HG02970 (cell line): ENCODE measurements around the gene NEDD4.
"Not testable (repeated sequence)": the region's sequence is repeated elsewhere in the genome, so short reads cannot be mapped to it uniquely, and the experiment has no call there.

ENCODE experiments used
- ATAC-seq: cut with Tn5 transposase; IDR thresholded peaks from one replicate; pipeline ENCODE4 v1.9.1; 2021; ENCODE audit warnings: mild to moderate bottlenecking, moderate library complexity, moderate number of reproducible peaks; ENCODE audit not compliant: unreplicated experiment, low FRiP score

The NEDD4 gene

DNA sequence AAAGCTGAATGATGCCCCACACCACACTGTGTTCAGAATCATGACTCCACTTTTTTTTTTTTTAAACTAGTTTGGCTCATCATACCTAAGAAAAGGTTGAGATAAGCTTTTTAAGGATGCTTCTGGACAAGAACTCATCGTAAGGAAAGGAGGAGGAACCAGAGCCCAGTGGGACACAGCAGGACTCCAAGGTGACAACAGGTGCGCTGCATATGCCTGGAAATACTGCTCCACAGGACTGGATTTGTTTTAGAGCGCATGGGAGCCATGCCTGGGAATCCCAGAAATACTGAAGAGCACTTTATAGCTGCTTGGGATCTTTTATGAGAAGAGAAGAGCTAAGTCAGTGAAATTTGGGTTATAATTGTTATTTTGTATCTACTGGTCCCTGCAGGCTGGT, 93.4 kb downstream of the NEDD4 start:
- ATAC-seq: no peak

DNA sequence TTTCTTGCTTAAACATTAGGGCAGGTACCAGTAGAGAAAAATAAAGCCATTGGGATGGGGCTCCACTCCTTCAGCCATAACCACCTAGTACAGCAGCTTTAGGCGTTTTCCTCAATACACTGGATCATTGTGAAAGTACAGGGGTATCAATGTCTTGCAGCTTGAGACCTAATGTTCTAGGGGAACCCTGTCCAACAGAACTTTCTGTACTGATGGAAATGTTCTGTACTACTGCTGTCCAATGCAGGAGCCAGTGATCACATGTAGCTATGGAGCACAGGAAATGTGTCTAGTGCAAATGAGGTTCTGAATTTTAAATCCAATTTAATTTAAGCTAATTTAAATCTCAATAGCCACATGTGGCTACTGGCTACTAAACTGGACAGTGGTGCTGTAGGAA, 93.9 kb downstream of the NEDD4 start:
- no peak for ATAC-seq

DNA sequence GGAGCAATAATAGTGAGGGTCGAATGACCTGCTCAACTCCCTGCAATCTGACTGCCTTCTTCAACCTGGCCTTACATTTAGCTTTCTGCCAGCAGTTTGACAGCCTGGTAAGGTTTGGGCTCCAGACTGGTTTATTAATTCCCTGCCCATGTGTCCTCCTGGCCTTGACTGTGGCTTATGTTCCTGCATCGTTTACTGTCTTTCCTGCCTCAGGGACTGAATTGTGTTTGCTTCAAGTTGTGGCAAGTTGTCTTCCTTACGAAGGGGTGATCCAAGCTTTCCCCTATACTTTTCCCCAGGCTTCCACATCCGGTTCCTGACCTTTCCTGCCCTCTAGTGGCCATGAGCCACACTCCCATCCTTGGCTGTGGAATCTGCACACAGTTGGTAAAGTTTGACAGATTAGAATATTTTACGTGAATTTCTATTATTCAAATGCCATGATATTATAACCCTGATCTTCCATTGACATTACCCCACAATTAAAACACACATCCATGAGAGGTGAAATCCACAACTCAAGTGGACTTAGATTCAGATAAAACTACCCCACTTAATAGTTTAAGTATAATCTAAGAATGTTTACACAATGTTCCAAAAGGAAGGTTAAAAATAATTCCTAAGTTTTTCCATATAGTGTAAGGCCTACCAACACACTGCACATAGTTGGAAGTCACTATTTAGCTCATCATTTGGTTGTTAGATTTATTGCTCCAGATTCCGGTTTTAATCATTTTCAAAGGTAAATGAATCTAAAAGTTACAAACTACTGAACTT, 95.7 kb downstream of the NEDD4 start:
- ATAC-seq: no peak

DNA sequence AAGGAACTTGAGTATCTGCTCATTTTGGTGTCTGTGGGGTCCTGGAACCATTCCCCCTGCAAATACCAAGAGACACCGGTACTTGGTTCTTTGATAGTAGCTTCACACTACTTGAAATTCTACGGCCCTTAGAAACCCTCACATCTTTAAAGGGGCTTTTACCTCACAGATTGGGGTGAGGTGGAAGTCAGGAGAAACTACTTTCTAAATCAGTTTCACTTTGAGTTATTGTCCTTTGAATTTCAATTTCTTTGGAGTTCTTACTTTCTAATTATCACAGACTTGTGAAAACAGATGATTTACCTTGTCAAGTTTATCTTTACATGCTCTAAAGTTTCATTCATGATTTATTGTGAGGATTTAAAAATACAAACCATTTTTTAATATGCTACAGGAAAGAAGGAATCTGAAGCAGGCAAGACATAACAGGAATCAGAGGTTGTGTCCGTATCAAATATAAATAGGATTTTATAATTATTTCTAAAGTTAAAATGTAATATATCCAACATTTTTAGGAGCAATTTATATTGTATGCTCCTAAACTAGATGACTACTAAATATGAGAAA, 98.9 kb downstream of the NEDD4 start:
- no peak for ATAC-seq

DNA sequence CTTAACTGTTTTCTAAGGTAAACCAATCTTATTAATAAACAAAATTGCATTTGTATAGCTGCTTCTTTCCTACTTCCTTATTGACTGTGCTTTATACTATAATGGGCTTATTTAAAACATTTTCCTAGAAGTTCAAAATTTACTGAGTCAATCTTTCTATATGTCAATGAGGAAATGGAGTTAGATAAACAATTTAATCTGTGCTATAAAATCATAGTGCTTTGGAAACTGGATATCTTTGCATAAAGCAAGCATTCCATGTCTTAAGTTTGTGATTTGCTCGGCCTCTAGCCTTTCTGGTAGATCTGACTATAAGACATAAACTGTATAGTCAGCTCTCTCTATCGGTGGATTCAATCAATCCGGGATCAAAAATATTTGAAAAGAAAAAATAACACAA, 99.6 kb downstream of the NEDD4 start:
- no peak for ATAC-seq

DNA sequence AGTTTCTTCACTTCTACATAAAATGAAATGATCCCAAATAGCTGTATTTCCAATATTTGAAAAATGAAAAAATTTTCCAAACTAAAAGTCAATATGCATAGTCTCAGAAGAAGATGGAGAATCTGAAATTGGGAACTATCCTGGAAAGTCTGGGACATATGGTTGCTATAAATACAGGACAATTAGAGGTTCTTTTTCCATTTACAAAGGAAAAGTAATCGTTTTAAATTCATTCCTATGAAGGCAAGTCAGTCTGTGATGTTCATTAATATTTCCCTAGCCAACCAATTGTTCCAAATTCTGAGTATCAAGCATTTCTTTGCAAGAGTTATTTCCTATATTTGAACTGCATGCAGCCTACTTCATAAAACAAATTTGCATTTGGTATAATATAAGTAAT, 102.2 kb downstream of the NEDD4 start:
- no peak for ATAC-seq

DNA sequence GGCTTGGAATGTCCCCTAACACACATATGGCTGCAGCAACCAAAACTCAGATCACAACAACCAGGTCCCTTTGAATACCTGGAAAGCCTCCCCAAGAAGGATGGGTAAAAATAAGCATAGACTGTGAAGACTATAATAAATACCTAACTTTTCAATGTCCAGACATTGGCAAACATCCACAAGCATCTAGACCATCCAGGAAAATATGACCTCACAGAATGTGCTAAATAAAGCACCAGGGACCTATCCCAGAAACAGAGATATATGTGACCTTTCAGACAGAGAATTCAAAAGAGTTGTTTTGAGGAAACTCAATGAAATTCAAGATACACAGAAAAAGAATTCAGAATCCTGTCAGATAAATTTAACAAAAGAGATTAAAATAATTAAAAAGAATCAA, 109.2 kb downstream of the NEDD4 start:
- ATAC-seq: no peak

DNA sequence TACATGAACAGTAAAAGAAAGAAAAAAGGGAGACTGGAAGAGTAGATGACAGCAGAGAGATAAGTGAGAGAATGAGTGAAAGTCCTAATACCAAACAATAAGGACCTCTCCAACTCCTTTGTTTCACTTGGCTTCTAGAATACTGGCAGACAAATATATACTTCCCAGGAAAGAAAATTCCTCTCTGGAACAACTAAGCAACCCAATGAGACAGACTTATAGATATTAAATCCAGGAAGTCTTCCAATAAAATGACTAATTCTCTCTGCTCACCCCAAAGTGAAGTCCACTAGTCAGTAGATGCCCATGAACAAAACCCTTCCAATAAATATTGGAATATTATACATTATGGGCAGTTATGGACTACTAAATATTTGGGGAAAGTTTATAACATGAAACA, 114.2 kb downstream of the NEDD4 start:
- no peak for ATAC-seq

DNA sequence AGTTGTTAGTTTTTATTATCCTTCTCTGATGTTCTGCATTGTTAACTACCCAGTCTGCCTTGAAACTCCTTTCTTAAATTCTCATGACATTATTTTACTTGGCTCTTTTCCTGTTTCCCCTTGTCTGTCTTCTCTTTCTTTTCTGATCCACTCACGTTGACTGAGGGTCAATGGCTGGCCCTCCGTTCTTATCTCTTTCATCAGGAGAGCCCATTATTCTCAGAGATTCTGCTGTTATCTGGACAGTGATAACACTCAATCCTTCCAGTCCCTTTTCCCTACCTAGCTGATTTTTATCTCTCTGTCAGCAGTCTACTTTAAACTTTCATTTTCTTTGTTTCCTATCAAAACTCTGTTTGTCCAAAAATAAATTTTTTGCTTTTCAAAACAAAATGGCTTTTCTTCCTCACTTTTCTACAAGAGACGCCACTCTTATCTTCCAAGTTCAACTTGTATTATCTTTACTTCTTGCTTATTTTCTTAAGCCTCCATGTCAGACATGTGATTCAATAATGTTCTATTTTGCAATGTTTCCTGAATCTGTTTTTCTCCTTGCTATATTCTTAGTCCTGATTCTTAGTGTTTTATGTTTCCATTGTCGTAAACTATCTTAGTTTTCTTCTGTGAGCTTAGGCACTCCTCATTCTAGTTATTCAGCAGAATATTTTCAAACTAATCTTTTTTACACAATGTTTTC, 120.2 kb downstream of the NEDD4 start:
- ATAC-seq: no peak

DNA sequence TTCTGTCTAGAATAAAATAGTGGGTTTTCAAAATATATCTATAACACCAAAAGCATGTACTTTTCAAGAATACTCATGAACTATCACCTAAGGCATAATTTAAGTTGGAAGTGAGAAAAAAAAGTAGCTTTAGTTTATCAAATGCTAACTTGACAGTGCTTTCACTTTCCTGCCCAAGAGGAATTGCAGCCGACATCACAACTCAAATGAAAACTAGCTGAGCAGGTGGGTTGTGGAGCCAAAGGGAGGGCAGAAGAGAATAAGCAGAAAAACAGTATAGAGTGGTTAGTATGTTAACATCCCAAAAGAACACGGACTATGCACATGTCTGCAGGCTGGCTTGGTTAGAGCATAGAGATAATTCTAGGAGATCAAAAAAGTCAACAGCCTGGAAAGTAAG, 120.9 kb downstream of the NEDD4 start:
- no peak for ATAC-seq

DNA sequence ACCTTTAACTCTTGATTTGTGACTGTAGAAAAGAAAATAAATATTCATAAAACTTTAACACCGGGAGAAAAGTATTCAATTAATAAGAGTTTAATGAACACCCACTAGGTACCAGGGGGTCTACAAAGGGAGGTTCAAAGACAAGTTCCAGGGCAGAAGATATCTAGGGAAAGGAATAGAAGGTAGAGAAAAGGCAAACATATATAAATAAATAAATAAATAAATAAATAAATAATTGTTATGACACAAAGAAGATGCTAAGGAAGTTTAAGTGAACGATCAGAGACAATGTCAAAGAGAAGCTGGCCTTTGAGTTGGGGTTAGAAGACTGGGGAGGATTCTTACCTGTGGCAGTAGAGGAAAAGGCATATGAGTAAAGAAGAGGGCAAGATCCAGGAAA, 123.8 kb downstream of the NEDD4 start:
- ATAC-seq: no peak

DNA sequence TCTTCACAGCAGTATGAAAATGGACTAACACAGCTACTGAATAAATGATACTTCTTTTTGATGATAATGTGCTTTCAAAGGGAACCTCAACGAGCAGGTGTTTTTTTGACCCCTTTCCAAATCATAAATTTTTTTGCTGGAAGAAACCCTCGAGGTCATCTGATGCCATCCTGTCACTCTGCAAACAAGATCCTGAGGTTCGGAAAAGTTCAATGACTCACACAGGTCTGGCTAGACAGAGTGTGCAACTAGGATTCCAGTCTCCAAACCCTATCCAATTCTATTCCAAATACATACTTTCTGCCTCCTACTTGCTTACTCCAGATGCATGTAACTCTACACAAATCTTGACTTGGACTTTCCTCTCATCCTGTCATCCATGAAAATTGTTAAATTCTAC, 124.7 kb downstream of the NEDD4 start:
- ATAC-seq: no peak

DNA sequence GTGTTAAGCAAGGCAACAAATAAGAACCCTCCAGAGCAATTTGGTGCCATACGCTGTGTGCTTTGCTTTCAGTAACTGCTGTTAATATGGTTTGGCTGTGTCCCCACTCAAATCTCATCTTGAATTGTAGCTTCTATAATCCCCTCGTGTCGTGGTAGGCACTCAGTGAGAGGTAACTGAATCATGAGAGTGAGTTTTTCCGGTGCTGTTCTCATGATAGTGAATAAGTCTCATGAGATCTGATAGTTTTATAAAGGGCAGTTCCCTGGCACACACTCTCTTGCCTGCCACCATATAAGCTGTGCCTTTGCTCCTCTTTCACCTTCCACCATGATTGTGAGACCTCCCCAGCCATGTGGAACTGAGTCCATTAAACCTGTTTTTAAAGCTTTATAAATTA, 125.1 kb downstream of the NEDD4 start:
- not testable (repeated sequence) for ATAC-seq

DNA sequence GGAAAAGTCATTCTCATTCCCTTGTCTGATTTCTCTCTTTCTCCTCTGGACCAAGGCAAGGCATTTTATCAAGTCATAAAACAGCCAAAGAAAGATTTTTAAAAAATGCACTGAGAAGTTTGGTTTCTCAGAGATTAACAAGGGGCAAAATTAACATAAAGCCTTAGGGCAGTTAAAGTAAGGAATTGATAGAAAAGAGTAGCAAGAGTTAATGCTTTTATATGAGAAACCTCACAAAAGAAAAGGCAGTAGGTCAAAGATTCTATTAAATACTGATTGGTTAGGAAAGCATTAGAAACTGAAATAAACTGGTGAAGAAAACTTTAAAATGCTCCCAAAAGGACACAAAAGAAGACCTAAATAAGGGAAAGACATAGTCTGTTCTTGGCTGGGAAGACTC, 129.5 kb downstream of the NEDD4 start:
- ATAC-seq: no peak

DNA sequence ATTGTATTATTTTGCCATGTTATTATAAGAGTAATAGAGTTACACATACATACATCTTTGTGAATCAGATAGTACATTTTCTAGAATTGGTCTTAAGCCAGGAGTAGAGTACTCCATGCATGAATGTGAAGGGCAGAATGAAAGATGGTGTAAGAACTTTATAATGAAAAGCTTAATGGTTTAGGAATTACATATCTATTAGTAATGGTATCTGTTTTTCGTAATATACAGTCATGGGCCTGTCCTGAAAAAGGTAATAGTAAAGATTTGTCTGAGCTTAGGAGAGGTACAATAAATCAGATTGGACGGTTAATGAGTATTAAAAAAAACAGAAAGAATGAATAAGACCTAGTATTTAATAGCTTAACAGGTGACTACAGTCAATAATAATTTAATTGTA, 132.3 kb downstream of the NEDD4 start:
- ATAC-seq: no peak

DNA sequence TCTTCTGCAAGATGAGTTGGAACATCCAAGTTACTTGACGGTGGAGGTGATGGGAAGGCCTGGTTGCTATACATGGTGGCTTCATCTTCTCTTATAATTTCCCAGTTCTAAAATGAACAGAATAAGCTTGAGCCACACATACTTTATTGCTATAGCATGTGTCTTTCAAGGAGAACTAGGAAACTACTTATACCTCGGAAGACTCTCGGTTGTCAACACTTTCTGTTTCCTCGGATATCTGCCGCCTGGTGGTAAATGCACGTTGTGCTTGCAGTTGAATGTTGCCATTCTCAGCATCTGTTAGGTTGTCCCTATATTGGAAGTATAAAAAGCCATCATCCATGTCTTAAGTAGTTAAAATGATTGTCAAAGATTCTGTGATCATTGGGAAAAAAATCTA, 132.9 kb downstream of the NEDD4 start:
- no peak for ATAC-seq

DNA sequence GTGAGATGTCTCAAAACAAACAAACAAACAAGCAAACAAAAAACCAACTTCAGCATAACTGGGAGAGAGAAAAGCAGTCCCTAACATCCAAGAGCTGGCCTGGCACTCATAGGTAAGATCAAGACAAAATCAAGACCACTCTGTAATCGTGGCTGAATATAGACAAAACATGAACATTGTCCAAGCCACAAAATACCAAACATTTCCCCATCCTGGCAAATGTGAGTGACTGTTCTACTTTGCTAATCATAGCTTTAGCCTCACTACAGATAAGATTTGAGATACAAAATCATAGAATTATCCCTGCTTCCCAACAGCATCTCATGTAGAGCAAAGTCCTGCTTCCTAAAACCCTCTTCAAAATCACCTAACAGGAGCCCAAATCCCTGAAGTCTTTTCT, 133.7 kb downstream of the NEDD4 start:
- ATAC-seq: no peak

DNA sequence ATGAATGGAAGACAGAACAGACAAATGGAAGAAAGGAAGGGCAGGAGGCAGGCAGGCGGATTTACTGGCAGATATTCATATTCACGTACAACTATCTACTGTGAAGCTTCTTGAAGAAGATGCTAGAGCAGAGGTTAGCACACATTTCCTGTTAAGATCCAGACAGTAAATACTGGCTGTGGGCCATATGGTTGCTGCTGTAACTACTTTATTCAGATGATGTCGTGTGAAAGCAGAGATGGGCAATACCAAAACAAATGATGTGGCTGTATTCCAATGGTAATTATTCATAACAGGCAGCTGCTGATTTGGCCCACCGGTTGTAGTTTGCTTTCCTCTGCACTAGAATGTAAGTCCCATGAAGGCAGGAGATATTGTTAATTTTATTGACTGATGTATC, 134.8 kb downstream of the NEDD4 start:
- no peak for ATAC-seq

DNA sequence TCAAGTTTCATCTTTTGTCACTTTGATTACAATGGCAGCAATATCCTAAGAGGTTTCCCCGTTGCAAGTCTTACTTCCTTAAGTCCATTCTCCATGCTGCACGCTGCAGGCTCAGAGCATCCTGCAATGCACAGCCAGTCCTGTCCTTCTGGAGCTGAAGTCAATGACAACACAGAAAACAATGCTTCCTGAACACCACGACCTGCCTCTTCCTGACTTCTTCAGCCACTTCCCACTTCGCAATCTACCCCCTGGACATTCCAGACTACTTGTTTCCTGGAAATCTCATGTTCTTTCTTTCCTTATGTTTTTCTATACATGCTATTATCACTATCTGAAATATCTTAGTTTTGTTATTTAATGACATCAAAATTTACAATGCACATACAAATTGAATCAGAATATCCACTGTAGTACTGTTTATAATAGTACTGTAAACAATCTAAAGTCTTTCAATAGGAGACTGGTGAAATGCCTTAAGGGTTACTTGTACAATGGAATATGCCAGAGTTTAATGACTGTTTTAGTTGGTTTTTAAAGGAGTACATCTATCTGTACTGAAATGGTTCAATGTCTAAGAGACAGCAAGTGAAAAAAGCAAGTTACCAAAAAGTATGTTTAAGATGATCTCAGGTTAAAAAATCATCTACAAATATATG, 136.8 kb downstream of the NEDD4 start:
- ATAC-seq: no peak

DNA sequence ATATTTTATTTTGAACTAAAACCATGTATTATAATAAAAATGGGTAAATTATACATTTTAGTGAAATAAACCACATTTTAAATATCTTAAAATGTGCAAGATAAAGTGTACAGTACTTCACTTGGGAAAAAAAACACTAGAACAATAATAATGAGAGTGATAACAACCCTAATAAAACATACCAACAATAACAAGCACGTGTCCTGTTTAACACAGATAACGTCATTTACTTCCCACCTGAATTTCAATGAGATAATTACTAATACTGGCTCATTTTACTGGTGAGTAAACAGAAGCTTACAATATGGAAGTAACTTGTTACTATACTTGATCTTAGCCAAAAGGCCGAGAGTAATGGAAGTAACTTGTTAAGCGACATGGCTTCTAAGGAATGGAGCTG, 140.3 kb downstream of the NEDD4 start:
- no peak for ATAC-seq

DNA sequence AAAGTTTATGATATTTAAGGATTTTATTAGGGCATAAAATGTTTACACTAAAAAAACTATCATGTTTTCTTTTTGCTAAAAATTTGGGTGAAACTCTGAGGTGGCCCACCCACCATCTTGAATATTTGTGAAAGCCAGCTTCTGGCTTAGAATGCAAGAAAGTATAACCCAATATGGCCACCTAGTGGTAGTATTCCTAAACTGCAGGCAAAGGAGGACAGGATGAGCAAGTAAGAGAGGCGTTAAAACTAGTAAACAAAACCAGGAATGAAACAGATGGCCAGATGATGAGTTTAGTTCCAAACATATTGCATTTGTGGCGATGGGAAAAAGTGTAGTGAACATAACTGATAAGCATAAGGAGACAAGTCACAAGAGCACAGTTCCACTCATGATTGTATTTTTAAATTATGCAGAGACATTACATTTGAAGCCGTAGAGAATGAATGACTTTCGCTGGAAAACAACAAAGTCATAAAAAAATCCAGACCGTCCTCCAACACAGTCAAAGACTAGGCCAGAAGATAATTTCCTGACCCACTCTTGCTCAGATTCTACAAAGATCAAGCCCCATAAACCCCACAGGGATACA, 147.2 kb downstream of the NEDD4 start:
- ATAC-seq: peak; percentile 84
